Stimulated activated CD8-positive, alpha-beta memory T cell treated with anti-CD3 and anti-CD28 coated beads, Interleukin-7, amount 100 ng/mL, for 4 hours (primary cell): ENCODE data around the gene ZNF44.

ENCODE experiments used
- DNase-seq, 2 donors: peaks; one replicate each; pipeline ENCODE4 v3.0.0-alpha.2; 2020; ENCODE audit warnings: low read depth in 2 of 2

The ZNF44 gene

GRCh38 chr19:12261554-12261953, 33.1 kb downstream of the ZNF44 start:
- no peak for DNase-seq

- no peak for DNase-seq
Observed at GRCh38 chr19:12260861-12261260, 33.8 kb downstream of the ZNF44 start.

GRCh38 chr19:12260236-12260635, 34.4 kb downstream of the ZNF44 start:
- no peak for DNase-seq

GRCh38 chr19:12255372-12255771, 39.3 kb downstream of the ZNF44 start:
- no peak for DNase-seq

- DNase-seq, result no peak
Observed at GRCh38 chr19:12247644-12248222, 47.0 kb downstream of the ZNF44 start.

- DNase-seq, result no peak
Observed at GRCh38 chr19:12244370-12244769, 50.3 kb downstream of the ZNF44 start.

- no peak for DNase-seq
Observed at GRCh38 chr19:12237143-12237839, 57.4 kb downstream of the ZNF44 start.

GRCh38 chr19:12232961-12233360, 61.7 kb downstream of the ZNF44 start:
- DNase-seq, result no peak

- no peak for DNase-seq
Observed at GRCh38 chr19:12230751-12231733, 63.6 kb downstream of the ZNF44 start.

- no peak for DNase-seq
Observed at GRCh38 chr19:12229990-12230389, 64.7 kb downstream of the ZNF44 start.

- no peak for DNase-seq
Observed at GRCh38 chr19:12224676-12225075, 70.0 kb downstream of the ZNF44 start.

- no peak for DNase-seq
Observed at GRCh38 chr19:12222980-12223630, 71.6 kb downstream of the ZNF44 start.
